ENCODE measurements around the gene FBRS. TPM values are rescaled to one million over a fixed set of nuclear protein-coding genes. Genes with fewer than 3 reads are reported as not detected.
"Not testable (repeated sequence)": the region's sequence is repeated elsewhere in the genome, so short reads cannot be mapped to it uniquely, and the experiment has no call there.

FBRS gene
- total RNA-seq, 1 experiment from 2014 or later = 128 TPM

DNA sequence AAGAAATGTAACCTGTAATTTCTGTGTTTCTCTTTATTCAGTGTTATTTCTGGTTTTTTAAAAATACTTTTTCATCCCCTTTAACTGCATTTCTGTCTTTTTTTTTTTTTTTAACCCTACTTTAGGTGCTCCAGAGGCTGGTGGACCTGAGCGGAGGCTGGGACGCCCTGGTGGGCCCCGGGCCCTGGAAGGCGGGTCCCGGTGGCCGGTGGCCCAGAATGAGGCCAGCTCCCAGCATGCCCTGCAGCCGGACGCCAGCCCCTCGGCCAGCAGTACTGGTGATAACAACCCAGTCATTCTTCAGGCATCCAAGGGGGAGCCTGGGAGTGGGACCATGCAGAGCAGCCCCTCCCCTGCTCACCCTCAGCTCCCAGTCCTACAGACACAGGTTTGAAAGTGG lies 42.3 kb downstream of the FBRS start:
- peaks cover 43% of the 10 kb centered on the region for H4K20me1 ChIP-seq (ENCODE audit: insufficient read depth)
- H3K79me2 ChIP-seq (ENCODE audit: low read depth) = peaks cover 50% of the 10 kb centered on the region
- H3K9me2 ChIP-seq (ENCODE audit: insufficient read depth) = no peaks in the 10 kb centered on the region
- no peak overlapping the region; the same call in 1 of the 2 replicates for H3K27ac ChIP-seq
- peak overlapping the region; percentile 79 for H3K4me2 ChIP-seq
- H3K4me1 ChIP-seq (replicated peaks; ENCODE audit: insufficient read depth) = peaks cover 22% of the 10 kb centered on the region
- no TSS peak for BruUV-seq (replicated peaks)
- peak overlapping the region; percentile 96; the same call in 1 of the 2 replicates for H3K4me3 ChIP-seq
- TF ChIP-seq, protein P1, sequence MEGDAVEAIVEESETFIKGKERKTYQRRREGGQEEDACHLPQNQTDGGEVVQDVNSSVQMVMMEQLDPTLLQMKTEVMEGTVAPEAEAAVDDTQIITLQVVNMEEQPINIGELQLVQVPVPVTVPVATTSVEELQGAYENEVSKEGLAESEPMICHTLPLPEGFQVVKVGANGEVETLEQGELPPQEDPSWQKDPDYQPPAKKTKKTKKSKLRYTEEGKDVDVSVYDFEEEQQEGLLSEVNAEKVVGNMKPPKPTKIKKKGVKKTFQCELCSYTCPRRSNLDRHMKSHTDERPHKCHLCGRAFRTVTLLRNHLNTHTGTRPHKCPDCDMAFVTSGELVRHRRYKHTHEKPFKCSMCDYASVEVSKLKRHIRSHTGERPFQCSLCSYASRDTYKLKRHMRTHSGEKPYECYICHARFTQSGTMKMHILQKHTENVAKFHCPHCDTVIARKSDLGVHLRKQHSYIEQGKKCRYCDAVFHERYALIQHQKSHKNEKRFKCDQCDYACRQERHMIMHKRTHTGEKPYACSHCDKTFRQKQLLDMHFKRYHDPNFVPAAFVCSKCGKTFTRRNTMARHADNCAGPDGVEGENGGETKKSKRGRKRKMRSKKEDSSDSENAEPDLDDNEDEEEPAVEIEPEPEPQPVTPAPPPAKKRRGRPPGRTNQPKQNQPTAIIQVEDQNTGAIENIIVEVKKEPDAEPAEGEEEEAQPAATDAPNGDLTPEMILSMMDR (conservative IDR thresholded peaks at IDR 0.05) = no peak
- no peak for TF ChIP-seq EZH2 (IDR thresholded peaks at IDR 0.05; ENCODE audit: low read depth)
- H3K27me3 ChIP-seq (ENCODE audit: insufficient read depth, low read depth) = no peaks in the 10 kb centered on the region
- ChIA-PET CTCF (no interaction called here), POLR2A (ENCODE audit: unreplicated experiment) (interaction anchor here (0.6 kb wide), 1 partner anchor 87 kb away, joined by 9 read pairs; the partner anchor contains the start of gene ZNF629)
- peaks cover 37% of the 10 kb centered on the region for H3K36me3 ChIP-seq (ENCODE audit: low read depth)
- no peaks in the 10 kb centered on the region for H3K9me3 ChIP-seq (ENCODE audit: insufficient read depth, low read depth)
- intact Hi-C loops (cut with micrococcal nuclease; ENCODE audit: unreplicated experiment) = no loop called here
- H2AFZ ChIP-seq = no peak overlapping the region
- DNase-seq = no peak
- peaks cover 36% of the 10 kb centered on the region for H3F3A ChIP-seq (ENCODE audit: insufficient read depth, low read depth)

- TF ChIP-seq EZH2 (IDR thresholded peaks at IDR 0.05; ENCODE audit: low read depth) = no peak
- TF ChIP-seq, protein P1 (conservative IDR thresholded peaks at IDR 0.05) = no peak
- intact Hi-C loops (cut with micrococcal nuclease; ENCODE audit: unreplicated experiment) = no loop called here
- Histone ChIP-seq H3K27me3 (ENCODE audit: insufficient read depth, low read depth) (no peaks in the 10 kb centered on the region), H4K20me1 (ENCODE audit: insufficient read depth) (peaks cover 43% of the 10 kb centered on the region), H2AFZ (no peak overlapping the region), H3K4me1 (replicated peaks; ENCODE audit: insufficient read depth) (peaks cover 22% of the 10 kb centered on the region), H3K4me2 (no peak overlapping the region; the same call in 1 of the 2 replicates), H3K9me2 (ENCODE audit: insufficient read depth) (no peaks in the 10 kb centered on the region), H3K36me3 (ENCODE audit: low read depth) (peaks cover 42% of the 10 kb centered on the region), H3K27ac (no peak overlapping the region), H3F3A (ENCODE audit: insufficient read depth, low read depth) (peaks cover 41% of the 10 kb centered on the region), H3K79me2 (ENCODE audit: low read depth) (peaks cover 52% of the 10 kb centered on the region), H3K9me3 (ENCODE audit: insufficient read depth, low read depth) (no peaks in the 10 kb centered on the region), H3K4me3 (no peak overlapping the region; the same call in 1 of the 2 replicates)
- no TSS peak for BruUV-seq (replicated peaks)
- POLR2A ChIA-PET (ENCODE audit: unreplicated experiment) = no interaction called here
- no peak for DNase-seq
- CTCF ChIA-PET = no interaction called here
Observed at GRCh38 chr16:30700971-30701370, 42.7 kb downstream of the FBRS start.

- CTCF ChIA-PET; BruUV-seq (replicated peaks); H3K9me2 ChIP-seq (ENCODE audit: insufficient read depth); H3K9me3 ChIP-seq (ENCODE audit: insufficient read depth, low read depth); H3K4me3 ChIP-seq; H2AFZ ChIP-seq; intact Hi-C loops (cut with micrococcal nuclease; ENCODE audit: unreplicated experiment); H3K4me2 ChIP-seq; DNase-seq; H3K27me3 ChIP-seq (ENCODE audit: insufficient read depth, low read depth); H3K27ac ChIP-seq: not testable (repeated sequence)
- peaks cover 63% of the 10 kb centered on the region for H4K20me1 ChIP-seq (ENCODE audit: insufficient read depth)
- peaks cover 61% of the 10 kb centered on the region for H3K36me3 ChIP-seq (ENCODE audit: low read depth)
- peaks cover 14% of the 10 kb centered on the region for H3K4me1 ChIP-seq (replicated peaks; ENCODE audit: insufficient read depth)
- H3F3A ChIP-seq (ENCODE audit: insufficient read depth, low read depth) = peaks cover 58% of the 10 kb centered on the region
- H3K79me2 ChIP-seq (ENCODE audit: low read depth) = peaks cover 65% of the 10 kb centered on the region
- POLR2A ChIA-PET (ENCODE audit: unreplicated experiment) = interaction anchor here (0.7 kb wide), 1 partner anchor 27 kb away, joined by 8 read pairs; no protein-coding TSS in a partner anchor
Observed at GRCh38 chr16:30703071-30703470, 44.8 kb downstream of the FBRS start.

GRCh38 chr16:30703971-30704370 lies 45.7 kb downstream of the FBRS start:
- TF ChIP-seq EZH2 (IDR thresholded peaks at IDR 0.05; ENCODE audit: low read depth) = no peak
- TF ChIP-seq, protein P1 (conservative IDR thresholded peaks at IDR 0.05) = no peak
- H3K4me3 ChIP-seq = no peak overlapping the region
- BruUV-seq (replicated peaks) = no TSS peak
- H3K79me2 ChIP-seq (ENCODE audit: low read depth) = peaks cover 65% of the 10 kb centered on the region
- DNase-seq = no peak
- no peaks in the 10 kb centered on the region for H3K27me3 ChIP-seq (ENCODE audit: insufficient read depth, low read depth)
- no peaks in the 10 kb centered on the region for H3K9me2 ChIP-seq (ENCODE audit: insufficient read depth)
- CTCF ChIA-PET = no interaction called here
- H2AFZ ChIP-seq = no peak overlapping the region
- H3K9me3 ChIP-seq (ENCODE audit: insufficient read depth, low read depth) = no peaks in the 10 kb centered on the region
- H3K36me3 ChIP-seq (ENCODE audit: low read depth) = peaks cover 69% of the 10 kb centered on the region
- no peak overlapping the region for H3K4me2 ChIP-seq
- peaks cover 60% of the 10 kb centered on the region for H3F3A ChIP-seq (ENCODE audit: insufficient read depth, low read depth)
- intact Hi-C loops (cut with micrococcal nuclease; ENCODE audit: unreplicated experiment) = no loop called here
- peaks cover 14% of the 10 kb centered on the region for H3K4me1 ChIP-seq (replicated peaks; ENCODE audit: insufficient read depth)
- peaks cover 66% of the 10 kb centered on the region for H4K20me1 ChIP-seq (ENCODE audit: insufficient read depth)
- POLR2A ChIA-PET (ENCODE audit: unreplicated experiment) = interaction anchor here (0.7 kb wide), 1 partner anchor 26 kb away, joined by 8 read pairs; no protein-coding TSS in a partner anchor
- no peak overlapping the region for H3K27ac ChIP-seq

Measured in PC-9 (cell line).